Measurements from ENCODE around the gene DNAJC1.

Gene DNAJC1

DNA sequence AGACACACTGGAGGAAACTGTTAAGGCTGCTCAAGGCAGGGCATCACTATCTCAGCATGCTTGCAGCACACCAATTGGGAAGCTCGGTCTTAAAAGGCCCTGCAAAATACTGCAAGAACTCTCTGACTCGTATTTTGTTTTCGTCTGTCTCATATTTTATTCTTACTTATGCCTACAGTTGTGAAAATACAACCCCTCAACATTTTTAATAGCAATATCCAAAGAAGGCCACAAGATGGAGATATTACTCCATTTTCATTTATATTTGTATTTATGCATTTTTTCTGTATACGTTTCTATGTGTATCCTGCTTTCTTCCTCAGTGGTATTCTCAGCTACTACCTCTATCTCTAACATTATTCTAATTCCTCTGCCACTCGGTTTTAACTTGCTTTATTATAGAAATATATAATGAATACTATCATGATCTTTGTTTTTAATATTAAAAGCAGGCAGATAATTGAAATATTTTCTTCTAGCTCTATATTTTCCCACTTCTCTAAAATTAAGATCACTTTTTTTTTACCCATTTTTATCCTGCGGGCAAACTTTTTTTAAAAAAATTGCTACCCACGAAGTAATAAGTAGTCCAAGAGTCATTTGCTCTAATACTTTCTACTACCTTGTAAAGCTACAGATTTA, 10.0 kb downstream of the DNAJC1 start:
- no peak for TF ChIP-seq TAF1 (IDR thresholded peaks at IDR 0.05; ENCODE audit: borderline replicate concordance, insufficient read depth, low read length)
- no peak for TF ChIP-seq POLR2AphosphoS5 (IDR thresholded peaks at IDR 0.05; ENCODE audit: low read depth, low read length)
- TF ChIP-seq, protein P1, sequence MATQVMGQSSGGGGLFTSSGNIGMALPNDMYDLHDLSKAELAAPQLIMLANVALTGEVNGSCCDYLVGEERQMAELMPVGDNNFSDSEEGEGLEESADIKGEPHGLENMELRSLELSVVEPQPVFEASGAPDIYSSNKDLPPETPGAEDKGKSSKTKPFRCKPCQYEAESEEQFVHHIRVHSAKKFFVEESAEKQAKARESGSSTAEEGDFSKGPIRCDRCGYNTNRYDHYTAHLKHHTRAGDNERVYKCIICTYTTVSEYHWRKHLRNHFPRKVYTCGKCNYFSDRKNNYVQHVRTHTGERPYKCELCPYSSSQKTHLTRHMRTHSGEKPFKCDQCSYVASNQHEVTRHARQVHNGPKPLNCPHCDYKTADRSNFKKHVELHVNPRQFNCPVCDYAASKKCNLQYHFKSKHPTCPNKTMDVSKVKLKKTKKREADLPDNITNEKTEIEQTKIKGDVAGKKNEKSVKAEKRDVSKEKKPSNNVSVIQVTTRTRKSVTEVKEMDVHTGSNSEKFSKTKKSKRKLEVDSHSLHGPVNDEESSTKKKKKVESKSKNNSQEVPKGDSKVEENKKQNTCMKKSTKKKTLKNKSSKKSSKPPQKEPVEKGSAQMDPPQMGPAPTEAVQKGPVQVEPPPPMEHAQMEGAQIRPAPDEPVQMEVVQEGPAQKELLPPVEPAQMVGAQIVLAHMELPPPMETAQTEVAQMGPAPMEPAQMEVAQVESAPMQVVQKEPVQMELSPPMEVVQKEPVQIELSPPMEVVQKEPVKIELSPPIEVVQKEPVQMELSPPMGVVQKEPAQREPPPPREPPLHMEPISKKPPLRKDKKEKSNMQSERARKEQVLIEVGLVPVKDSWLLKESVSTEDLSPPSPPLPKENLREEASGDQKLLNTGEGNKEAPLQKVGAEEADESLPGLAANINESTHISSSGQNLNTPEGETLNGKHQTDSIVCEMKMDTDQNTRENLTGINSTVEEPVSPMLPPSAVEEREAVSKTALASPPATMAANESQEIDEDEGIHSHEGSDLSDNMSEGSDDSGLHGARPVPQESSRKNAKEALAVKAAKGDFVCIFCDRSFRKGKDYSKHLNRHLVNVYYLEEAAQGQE (IDR thresholded peaks at IDR 0.05; ENCODE audit: insufficient read depth in 1 of 2, low read depth in 2 of 2, low read length in 2 of 2): no peak
- no peak for TF ChIP-seq SIN3A (IDR thresholded peaks at IDR 0.05; ENCODE audit: borderline replicate concordance, insufficient read depth, low read length)
- TF ChIP-seq FOXP2 (optimal IDR thresholded peaks at IDR 0.05; ENCODE audit: borderline replicate concordance, extremely low read depth, extremely low read length, insufficient read depth): no peak

DNA sequence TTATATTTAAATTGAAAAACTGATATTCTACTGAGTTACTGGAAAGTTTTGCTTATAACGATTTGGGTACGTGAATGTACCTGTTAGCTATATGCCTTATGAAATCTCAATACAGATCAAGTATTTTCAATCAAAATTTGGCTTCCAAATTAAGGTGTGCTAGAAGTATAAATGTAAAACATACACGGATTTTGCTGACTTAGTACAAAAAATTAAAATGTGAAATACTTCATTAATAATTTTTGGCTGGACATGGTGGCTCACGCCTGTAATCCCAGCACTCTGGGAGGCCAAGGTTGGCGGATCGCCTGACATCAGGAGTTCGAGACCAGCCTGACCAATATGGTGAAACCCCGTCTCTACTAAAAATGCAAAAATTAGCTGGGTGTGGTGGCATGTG, 11.7 kb downstream of the DNAJC1 start:
- TF ChIP-seq TAF1 (IDR thresholded peaks at IDR 0.05; ENCODE audit: borderline replicate concordance, insufficient read depth, low read length): no peak
- TF ChIP-seq SIN3A (IDR thresholded peaks at IDR 0.05; ENCODE audit: borderline replicate concordance, insufficient read depth, low read length): no peak
- no peak for TF ChIP-seq POLR2AphosphoS5 (IDR thresholded peaks at IDR 0.05; ENCODE audit: low read depth, low read length)
- TF ChIP-seq, protein P1 (IDR thresholded peaks at IDR 0.05; ENCODE audit: insufficient read depth in 1 of 2, low read depth in 2 of 2, low read length in 2 of 2): no peak
- no peak for TF ChIP-seq FOXP2 (optimal IDR thresholded peaks at IDR 0.05; ENCODE audit: borderline replicate concordance, extremely low read depth, extremely low read length, insufficient read depth)

DNA sequence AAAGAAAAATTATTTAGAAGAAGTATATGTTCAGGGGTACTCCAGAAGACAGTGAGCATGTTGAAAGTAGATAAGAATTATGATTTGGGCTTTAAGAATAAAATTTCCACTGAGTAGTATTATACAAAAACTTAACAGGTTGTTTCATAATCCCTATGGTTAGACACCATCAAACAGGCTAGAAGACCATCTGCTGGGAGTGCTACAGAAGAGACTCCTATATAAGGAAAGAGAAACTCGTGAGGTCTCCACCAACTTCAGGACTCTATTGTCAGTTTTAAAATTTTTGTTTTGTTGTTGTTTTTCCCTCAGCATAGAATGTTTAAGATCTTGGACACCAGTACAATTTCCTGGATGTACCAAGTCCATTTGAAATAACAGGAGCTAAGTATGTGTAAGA, 13.1 kb downstream of the DNAJC1 start:
- TF ChIP-seq, protein P1 (IDR thresholded peaks at IDR 0.05; ENCODE audit: insufficient read depth in 1 of 2, low read depth in 2 of 2, low read length in 2 of 2): no peak
- TF ChIP-seq SIN3A (IDR thresholded peaks at IDR 0.05; ENCODE audit: borderline replicate concordance, insufficient read depth, low read length): no peak
- TF ChIP-seq POLR2AphosphoS5 (IDR thresholded peaks at IDR 0.05; ENCODE audit: low read depth, low read length): no peak
- TF ChIP-seq TAF1 (IDR thresholded peaks at IDR 0.05; ENCODE audit: borderline replicate concordance, insufficient read depth, low read length): no peak
- TF ChIP-seq FOXP2 (optimal IDR thresholded peaks at IDR 0.05; ENCODE audit: borderline replicate concordance, extremely low read depth, extremely low read length, insufficient read depth): no peak

- TF ChIP-seq, protein P1 (IDR thresholded peaks at IDR 0.05; ENCODE audit: insufficient read depth in 1 of 2, low read depth in 2 of 2, low read length in 2 of 2): no peak
- TF ChIP-seq TAF1 (IDR thresholded peaks at IDR 0.05; ENCODE audit: borderline replicate concordance, insufficient read depth, low read length): no peak
- TF ChIP-seq FOXP2 (optimal IDR thresholded peaks at IDR 0.05; ENCODE audit: borderline replicate concordance, extremely low read depth, extremely low read length, insufficient read depth): no peak
- no peak for TF ChIP-seq POLR2AphosphoS5 (IDR thresholded peaks at IDR 0.05; ENCODE audit: low read depth, low read length)
- no peak for TF ChIP-seq SIN3A (IDR thresholded peaks at IDR 0.05; ENCODE audit: borderline replicate concordance, insufficient read depth, low read length)
These were observed 13.9 kb downstream of the DNAJC1 start for GRCh38 chr10:21989453-21990154.

Measured in PFSK-1 (cell line).